Jurkat, Clone E6-1 (cell line): ENCODE results near the gene PJA1.

Experiments used
- DNase-seq: peaks from one replicate; pipeline ENCODE4 v3.0.0-alpha.2; 2011; ENCODE audit warnings: low read depth, low spot score
- H3K4me3 ChIP-seq: 2 replicates; pipeline ENCODE4 v1.5.1; 2011; ENCODE audit warnings: mild to moderate bottlenecking, low read length, control low read depth, moderate library complexity

Gene PJA1

DNA sequence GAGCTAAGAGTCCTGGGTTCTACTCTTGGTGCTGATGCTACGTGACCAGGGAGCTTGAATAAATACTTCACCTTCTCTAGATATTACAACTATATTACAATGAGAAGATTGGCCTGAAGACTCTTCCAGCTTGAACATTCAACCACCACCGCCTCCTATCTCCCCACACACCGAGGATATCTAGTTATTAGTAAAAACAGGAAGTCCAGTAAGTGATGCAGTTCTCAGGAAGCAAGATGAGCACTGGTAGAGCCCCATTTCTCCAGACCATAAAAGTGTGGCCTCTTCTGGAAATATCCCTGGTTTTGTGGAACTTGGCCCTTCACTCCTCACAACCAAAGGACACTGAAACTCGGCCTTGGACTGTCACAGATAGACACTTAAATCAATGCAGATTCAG lies 18.5 kb downstream of the PJA1 start:
- no peak overlapping the region for H3K4me3 ChIP-seq
- DNase-seq = no peak

- no peak for DNase-seq
- no peak overlapping the region for H3K4me3 ChIP-seq
Measured at GRCh38 chrX:69145714-69146113, 19.5 kb downstream of the PJA1 start.

GRCh38 chrX:69144838-69145680 lies 20.2 kb downstream of the PJA1 start:
- H3K4me3 ChIP-seq = no peak overlapping the region
- no peak for DNase-seq

- no peak overlapping the region for H3K4me3 ChIP-seq
- DNase-seq = no peak
Measured at GRCh38 chrX:69143530-69143929, 21.7 kb downstream of the PJA1 start.

- no peak overlapping the region for H3K4me3 ChIP-seq
- DNase-seq = no peak
Measured at GRCh38 chrX:69142788-69143469, 22.3 kb downstream of the PJA1 start.

- DNase-seq = no peak
- no peak overlapping the region for H3K4me3 ChIP-seq
Measured at GRCh38 chrX:69140837-69141236, 24.4 kb downstream of the PJA1 start.

DNA sequence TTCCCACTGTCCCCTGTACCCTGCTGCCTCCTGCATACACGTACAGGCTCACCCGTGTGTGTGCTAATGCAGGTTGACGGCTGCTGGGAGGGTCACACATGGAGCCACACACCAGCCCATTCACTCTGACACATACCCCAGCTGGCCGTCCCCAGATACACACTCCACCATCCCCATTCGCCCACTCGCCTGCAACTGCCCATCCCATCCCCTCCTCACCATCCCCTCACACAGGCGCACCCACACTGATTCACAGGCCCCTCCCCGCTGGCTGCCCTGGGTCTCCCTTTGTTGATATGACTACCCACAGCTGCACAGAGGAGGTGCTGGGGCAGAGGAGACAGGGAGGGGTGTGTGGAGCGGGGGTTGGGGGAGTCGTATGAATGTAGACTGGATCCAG lies 25.7 kb downstream of the PJA1 start:
- no peak for DNase-seq
- no peak overlapping the region for H3K4me3 ChIP-seq

DNA sequence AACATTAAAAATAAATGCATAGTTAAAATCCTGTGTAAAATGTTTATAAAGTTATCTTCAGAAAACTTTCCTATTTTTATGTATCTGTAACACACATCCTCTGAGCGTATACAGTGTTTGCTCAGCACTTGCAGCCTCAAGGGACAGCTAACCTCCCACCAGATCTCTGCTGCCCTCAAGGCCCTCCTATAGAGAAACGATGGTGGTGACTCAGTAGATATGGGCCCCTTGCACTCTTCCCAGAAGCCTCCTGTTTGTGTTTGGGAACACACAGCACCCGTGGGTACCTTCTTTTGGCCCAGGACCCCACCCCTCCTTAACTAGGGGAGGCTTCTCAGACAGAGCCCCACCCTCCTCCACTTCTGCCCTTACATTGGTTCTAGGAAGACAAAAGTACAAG lies 26.7 kb downstream of the PJA1 start:
- H3K4me3 ChIP-seq = no peak overlapping the region
- no peak for DNase-seq

- no peak for DNase-seq
Measured at GRCh38 chrX:69138118-69138390, 27.2 kb downstream of the PJA1 start.

GRCh38 chrX:69137371-69138117 lies 27.7 kb downstream of the PJA1 start:
- DNase-seq = no peak
- H3K4me3 ChIP-seq = no peak overlapping the region

More at GRCh38 chrX:69138118-69138390, 27.2 kb downstream of the PJA1 start:
- H3K4me3 ChIP-seq = no peak overlapping the region

DNA sequence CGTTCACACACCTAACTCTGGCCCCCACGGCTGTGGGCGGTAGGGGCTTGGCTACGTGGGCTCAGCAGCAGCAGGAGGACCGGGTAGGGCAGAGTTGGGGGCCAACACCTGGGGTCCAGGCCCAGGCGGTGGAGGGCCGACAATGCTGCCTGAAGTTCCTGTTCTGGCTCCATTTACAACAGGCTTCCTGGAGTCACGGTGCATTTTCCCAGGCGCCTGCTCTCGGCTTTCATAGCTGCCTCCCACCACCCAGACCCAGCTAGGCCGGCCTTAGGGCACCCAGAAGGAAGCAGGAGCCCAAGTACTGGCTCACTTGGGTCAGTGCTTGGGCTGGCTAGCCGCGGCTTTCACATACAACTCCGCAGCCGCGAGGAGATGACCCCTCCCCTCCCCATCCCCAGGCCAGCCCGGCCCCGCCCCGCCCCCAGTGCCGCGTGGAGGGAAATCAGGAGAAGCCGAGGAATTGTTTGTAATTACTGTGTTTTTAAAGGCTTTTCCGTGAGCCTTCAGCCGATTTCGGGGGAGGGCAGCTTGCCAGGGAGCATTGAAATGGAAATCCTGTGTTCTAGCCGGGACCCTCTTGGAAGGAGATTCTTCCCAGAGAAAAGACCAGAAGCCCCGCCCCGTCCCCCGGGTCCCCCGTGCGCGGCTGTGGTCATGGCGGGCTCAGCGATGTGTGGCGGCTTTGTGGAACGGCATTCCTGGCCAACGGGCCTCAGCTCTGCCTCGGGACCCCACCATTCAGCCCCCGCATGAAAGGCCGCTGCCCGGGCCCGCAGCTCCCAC lies 28.5 kb downstream of the PJA1 start:
- no peak overlapping the region for H3K4me3 ChIP-seq

GRCh38 chrX:69133921-69134542 lies 31.2 kb downstream of the PJA1 start:
- no peak for DNase-seq
- no peak overlapping the region for H3K4me3 ChIP-seq

More for the DNA sequence above, 28.5 kb downstream of the PJA1 start:
- DNase-seq = no peak

DNA sequence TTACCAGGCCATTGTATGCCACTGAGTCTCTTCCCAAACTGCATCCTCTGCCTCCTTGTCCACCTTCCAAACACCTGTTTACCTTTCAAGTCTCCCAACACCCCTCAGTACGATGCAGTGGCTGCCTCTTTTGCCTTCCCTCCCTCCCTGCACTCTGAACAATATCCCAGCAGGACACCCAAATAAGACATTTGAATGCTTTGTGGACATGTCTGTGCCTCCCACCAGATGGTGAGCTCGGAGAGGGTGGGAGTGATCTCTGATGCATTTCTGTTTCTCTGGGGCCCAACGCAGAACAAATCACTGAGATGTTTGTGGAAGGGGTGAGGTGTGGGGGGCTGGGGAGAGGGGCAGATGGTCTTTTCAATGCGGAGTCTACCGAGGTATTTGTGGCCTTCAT lies 33.4 kb downstream of the PJA1 start:
- DNase-seq = no peak
- H3K4me3 ChIP-seq = no peak overlapping the region

DNA sequence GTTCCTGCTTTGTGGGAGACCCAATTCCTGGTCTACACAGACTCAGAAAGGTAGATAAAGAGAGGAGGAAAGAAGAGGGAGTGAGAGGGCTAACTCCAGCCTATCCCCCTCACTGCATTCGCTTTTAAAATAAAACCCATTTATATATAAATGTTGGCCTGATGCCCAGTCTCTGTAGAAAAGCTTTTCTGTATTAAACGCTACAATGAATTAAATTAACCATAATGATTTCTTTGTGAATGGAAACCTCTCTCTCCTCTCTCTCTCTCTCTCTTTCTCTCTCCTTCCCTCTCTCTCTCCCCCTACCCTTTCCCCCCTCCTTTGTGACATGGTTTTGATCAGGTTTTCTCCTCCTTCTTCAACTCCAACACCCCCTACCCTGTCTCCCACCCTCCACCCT lies 34.8 kb downstream of the PJA1 start:
- no peak for DNase-seq
- no peak overlapping the region for H3K4me3 ChIP-seq

DNA sequence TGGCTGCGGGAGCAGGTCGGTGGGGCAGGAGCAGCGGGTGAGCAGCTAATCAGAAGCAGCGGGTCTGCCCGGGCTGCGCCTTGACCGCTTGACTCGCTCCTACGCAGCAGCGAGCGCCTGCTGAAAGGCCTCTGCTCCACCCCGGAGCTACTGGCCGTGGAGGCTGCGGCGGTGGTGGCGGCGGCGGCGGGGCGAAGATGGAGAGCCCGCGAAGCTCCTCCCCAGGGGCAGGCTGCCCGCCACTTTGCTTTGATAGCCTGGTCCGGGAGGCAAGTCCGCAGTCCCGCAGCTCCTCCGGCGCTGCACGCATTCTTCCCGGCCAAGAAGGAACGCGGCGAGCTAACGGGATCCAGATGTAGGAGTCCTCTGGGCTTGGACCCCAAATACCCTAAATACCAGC lies 36.7 kb downstream of the PJA1 start:
- DNase-seq = no peak
- no peak overlapping the region for H3K4me3 ChIP-seq

GRCh38 chrX:69127466-69127865 lies 37.8 kb downstream of the PJA1 start:
- H3K4me3 ChIP-seq = no peak overlapping the region
- no peak for DNase-seq

DNA sequence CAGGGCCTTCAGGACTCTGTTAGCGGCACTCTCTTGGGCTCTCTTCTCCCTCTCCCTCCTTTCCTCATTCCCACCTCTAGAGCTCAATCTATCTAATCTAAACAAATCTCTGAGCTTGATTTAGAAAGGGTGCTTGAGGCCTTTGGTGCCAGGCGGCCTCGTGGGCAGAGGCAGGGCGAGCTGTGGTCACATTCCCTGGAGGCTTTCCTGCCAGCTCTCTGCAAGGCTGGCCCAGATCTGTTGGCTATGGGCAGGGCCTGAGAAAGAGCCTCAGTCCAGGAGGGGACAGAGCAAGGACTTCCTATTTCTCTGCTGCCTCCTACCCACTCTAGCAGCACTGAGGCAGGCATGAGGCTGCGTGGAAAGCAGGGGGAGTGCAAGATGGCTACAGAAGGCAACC lies 38.6 kb downstream of the PJA1 start:
- DNase-seq = no peak
- no peak overlapping the region for H3K4me3 ChIP-seq

DNA sequence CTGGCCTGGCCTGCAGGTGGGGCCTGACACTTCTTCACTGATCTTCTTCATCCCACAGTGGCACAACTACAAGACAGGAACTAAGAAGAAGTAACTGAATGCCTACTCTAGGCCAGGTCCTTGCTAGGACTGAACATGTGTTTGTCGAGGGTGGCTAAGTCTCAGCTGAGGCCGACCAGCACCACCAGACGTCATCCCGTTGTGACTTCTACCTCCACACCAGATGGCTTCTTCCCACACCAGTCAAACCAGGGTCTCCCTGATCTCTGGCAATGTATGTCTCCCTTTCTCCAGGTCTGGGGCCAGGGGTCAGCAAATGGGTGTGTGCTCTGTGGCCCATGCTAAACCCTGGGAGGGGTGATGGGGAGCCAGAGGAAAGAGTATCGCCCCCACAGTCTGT lies 40.2 kb downstream of the PJA1 start:
- DNase-seq = no peak
- no peak overlapping the region for H3K4me3 ChIP-seq

GRCh38 chrX:69124108-69124507 lies 41.1 kb downstream of the PJA1 start:
- no peak overlapping the region for H3K4me3 ChIP-seq
- DNase-seq = no peak
